Neural progenitor cell (in vitro differentiated cells): ENCODE data around the gene TECTB.

Source experiments
- EZH2 ChIP-seq: fragments of 200-600 bp; sonication (generic); IDR thresholded peaks from 2 replicates; pipeline ENCODE4 v1.6.1; 2017; ENCODE audit warnings: antibody characterized with exemption, mild to moderate bottlenecking, moderate library complexity
- EZH2phosphoT487 ChIP-seq: fragments of 200-600 bp; sonication (generic); IDR thresholded peaks from 2 replicates; pipeline ENCODE4 v1.6.1; 2017; ENCODE audit warnings: antibody characterized with exemption
- TF ChIP-seq, protein P1 (sequence below): fragments of 200-600 bp; sonication (generic); IDR thresholded peaks from 2 replicates; pipeline ENCODE4 v1.5.1; 2017; ENCODE audit warnings: antibody characterized with exemption, mild to moderate bottlenecking

DNA sequence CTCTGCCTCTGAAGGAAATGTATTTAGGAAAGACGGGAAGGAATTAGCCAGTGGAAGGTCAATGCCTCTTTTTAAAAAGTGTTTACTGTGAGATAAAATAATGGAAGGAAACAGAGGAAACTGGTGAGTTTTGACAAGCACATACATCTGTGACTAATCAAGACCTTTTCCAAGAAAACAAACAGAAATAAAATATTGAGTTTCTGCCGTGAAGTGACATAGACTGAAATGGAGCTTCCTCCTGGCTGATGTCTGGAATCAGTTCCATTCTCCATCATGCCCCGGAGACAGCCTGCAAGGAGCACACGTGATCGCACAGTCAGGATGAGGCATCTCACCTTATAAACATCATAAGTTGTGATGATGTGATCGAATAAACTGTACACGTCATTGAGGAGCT is 30.7 kb downstream of the TECTB start:
- TF ChIP-seq, protein P1, sequence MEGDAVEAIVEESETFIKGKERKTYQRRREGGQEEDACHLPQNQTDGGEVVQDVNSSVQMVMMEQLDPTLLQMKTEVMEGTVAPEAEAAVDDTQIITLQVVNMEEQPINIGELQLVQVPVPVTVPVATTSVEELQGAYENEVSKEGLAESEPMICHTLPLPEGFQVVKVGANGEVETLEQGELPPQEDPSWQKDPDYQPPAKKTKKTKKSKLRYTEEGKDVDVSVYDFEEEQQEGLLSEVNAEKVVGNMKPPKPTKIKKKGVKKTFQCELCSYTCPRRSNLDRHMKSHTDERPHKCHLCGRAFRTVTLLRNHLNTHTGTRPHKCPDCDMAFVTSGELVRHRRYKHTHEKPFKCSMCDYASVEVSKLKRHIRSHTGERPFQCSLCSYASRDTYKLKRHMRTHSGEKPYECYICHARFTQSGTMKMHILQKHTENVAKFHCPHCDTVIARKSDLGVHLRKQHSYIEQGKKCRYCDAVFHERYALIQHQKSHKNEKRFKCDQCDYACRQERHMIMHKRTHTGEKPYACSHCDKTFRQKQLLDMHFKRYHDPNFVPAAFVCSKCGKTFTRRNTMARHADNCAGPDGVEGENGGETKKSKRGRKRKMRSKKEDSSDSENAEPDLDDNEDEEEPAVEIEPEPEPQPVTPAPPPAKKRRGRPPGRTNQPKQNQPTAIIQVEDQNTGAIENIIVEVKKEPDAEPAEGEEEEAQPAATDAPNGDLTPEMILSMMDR = no peak
- no peak for TF ChIP-seq EZH2
- TF ChIP-seq EZH2phosphoT487 = no peak
